WTC11 (cell line): ENCODE data around the gene FEM1C.

Experiments
- CTCF ChIP-seq: fragments of 200-600 bp; IDR thresholded peaks from 2 replicates; pipeline ENCODE4 v1.8.0; 2022; ENCODE audit warnings: antibody characterized with exemption
- MLX ChIP-seq: sonication (generic); formaldehyde crosslinking; IDR thresholded peaks from 2 replicates; pipeline ENCODE4 v1.8.1; 2023; ENCODE audit warnings: mild to moderate bottlenecking, missing genetic modification reagents, moderate library complexity
- NFYB ChIP-seq: sonication (generic); formaldehyde crosslinking; conservative IDR thresholded peaks from 2 replicates; pipeline ENCODE4 v1.8.0; 2022; ENCODE audit warnings: low read depth, missing genetic modification reagents
- TEAD4 ChIP-seq: sonication (generic); formaldehyde crosslinking; IDR thresholded peaks from 2 replicates; pipeline ENCODE4 v1.8.0; 2022; ENCODE audit warnings: mild to moderate bottlenecking, missing genetic modification reagents
- USF2 ChIP-seq: sonication (generic); formaldehyde crosslinking; IDR thresholded peaks from 2 replicates; pipeline ENCODE4 v1.8.1; 2023; ENCODE audit warnings: mild to moderate bottlenecking, missing genetic modification reagents, moderate library complexity
- ZNF121 ChIP-seq: sonication (generic); formaldehyde crosslinking; IDR thresholded peaks from 2 replicates; pipeline ENCODE4 v1.8.0; 2023; ENCODE audit warnings: missing genetic modification reagents
- ZNF425 ChIP-seq: fragments of 250-450 bp; sonication (Bioruptor Pico); conservative IDR thresholded peaks from 2 replicates; pipeline ENCODE4 v1.9.0; 2021; ENCODE audit warnings: mild to moderate bottlenecking

GRCh38 chr5:115568668-115569067, 24.1 kb upstream of the FEM1C start:
- TF ChIP-seq NFYB (no peak), MLX (CRISPR knock-in tag) (no peak), CTCF (no peak), ZNF121 (no peak), ZNF425 (CRISPR knock-in tag) (no peak), USF2 (no peak), TEAD4 (CRISPR knock-in tag) (no peak)
